GM12878 (cell line): ENCODE measurements around the gene ACOT7. TPM values are rescaled to one million over a fixed set of nuclear protein-coding genes. Genes with fewer than 3 reads are reported as not detected.

ENCODE experiments used
- ATF7 ChIP-seq: fragments of 450-650 bp; IDR thresholded peaks from 2 replicates; pipeline ENCODE4 v1.6.1; 2016; ENCODE audit warnings: low read depth, mild to moderate bottlenecking
- BHLHE40 ChIP-seq, 2 experiments: fragments of 450-650 bp in 1 of 2; IDR thresholded peaks; 2 replicates each; pipeline ENCODE4 v1.6.1; 2011 to 2017; ENCODE audit warnings: low read depth in 2 of 2, borderline replicate concordance in 1 of 2, improper control_type of control experiment in 1 of 2, low read length in 1 of 2, mild to moderate bottlenecking in 1 of 2
- EGR1 ChIP-seq, 2 experiments: IDR thresholded peaks; 1 replicate in 1 of 2; 2 replicates in 1 of 2; pipeline ENCODE4 v1.6.1; 2011 to 2012; ENCODE audit warnings: low read depth in 2 of 2, low read length in 2 of 2, borderline replicate concordance in 1 of 2, mild to moderate bottlenecking in 1 of 2, moderate library complexity in 1 of 2
- MAX ChIP-seq: IDR thresholded peaks from 2 replicates; pipeline ENCODE4 v1.6.1; 2012; ENCODE audit warnings: low read depth, low read length, improper control_type of control experiment
- NFIC ChIP-seq: IDR thresholded peaks from 2 replicates; pipeline ENCODE4 v1.6.1; 2012; ENCODE audit warnings: low read depth, mild to moderate bottlenecking, inconsistent platforms, low read length, moderate library complexity
- POU2F2 ChIP-seq: IDR thresholded peaks from 3 replicates; pipeline ENCODE4 v1.6.1; 2011; ENCODE audit warnings: low read depth, mild to moderate bottlenecking, low read length, borderline replicate concordance
- PRDM15 ChIP-seq: fragments of 450-650 bp; formaldehyde crosslinking; IDR thresholded peaks from 2 replicates; pipeline ENCODE4 v1.4.0; 2020; ENCODE audit warnings: mild to moderate bottlenecking, moderate library complexity
- ZBTB11 ChIP-seq: fragments of 450-650 bp; formaldehyde crosslinking; IDR thresholded peaks from 2 replicates; pipeline ENCODE4 v1.5.0; 2022; ENCODE audit warnings: mild to moderate bottlenecking, missing genetic modification characterization
- polyA plus RNA-seq, 11 experiments: library from polyadenylated mRNA; depleted of rRNA in 4 of 11; unstranded in 6 of 11; stranded (reverse) in 5 of 11; fragments of >200 nt; fragmentation: Nextera tagmentation in 4 of 11; fragmentation: Illumina TruSeq in 1 of 11; extraction: Ambion mirVana in 4 of 11; extraction: Trizol in 1 of 11; gene quantifications; 1 replicate in 1 of 11; 2 replicates in 10 of 11; pipeline versions ENCODE4 v1.2.1 to v1.2.3, GENCODE V29; 2011 to 2016; ENCODE audit warnings: inconsistent platforms in 2 of 11, missing spikeins in 2 of 11, low read depth in 1 of 11
- total RNA-seq, 4 experiments: library from RNA; depleted of rRNA in 3 of 4; stranded (reverse); fragments of >200 nt in 3 of 4; fragmentation: Illumina TruSeq in 1 of 4; extraction: Trizol in 1 of 4; gene quantifications; 2 replicates each; pipeline versions ENCODE4 v1.2.1 to v1.2.3, GENCODE V29; 2013 to 2021

Gene ACOT7
- total and polyA plus RNA-seq, 10 of the 15 experiments (the other 5 are each of a cell fraction or from before 2014, with no cell fraction given): 8.9 to 206 (median 61.2) TPM

- TF ChIP-seq NFIC (no peak), POU2F2 (no peak), MAX (no peak), ZBTB11 (CRISPR knock-in tag) (no peak), PRDM15 (CRISPR knock-in tag) (no peak), ATF7 (no peak), EGR1 (IDR thresholded peaks at IDR 0.05; ENCODE audit: borderline replicate concordance in 1 of 2, low read depth in 2 of 2, low read length in 2 of 2) (no peak), BHLHE40 (IDR thresholded peaks at IDR 0.05; ENCODE audit: borderline replicate concordance in 1 of 2, low read depth in 2 of 2, low read length in 1 of 2) (no peak)
- TF ChIP-seq, all 136 proteins: peak for 0
These were observed 25.3 kb upstream of the ACOT7 start (continued) for GRCh38 chr1:6418668-6419396.
